K562 (cell line): ENCODE results near the gene COL4A2. TPM values are rescaled to one million over a fixed set of nuclear protein-coding genes. Genes with fewer than 3 reads are reported as not detected.
A peak's percentile ranks its signal among the peaks of the same experiment; 100 is the strongest.

ENCODE experiments used
- KAT8 ChIP-seq: fragments of 450-650 bp; IDR thresholded peaks from 2 replicates; pipeline ENCODE4 v1.6.1; 2016; ENCODE audit warnings: low read depth, mild to moderate bottlenecking
- MGA ChIP-seq: fragments of 450-650 bp; IDR thresholded peaks from 2 replicates; pipeline ENCODE4 v1.6.1; 2016; ENCODE audit warnings: mild to moderate bottlenecking, moderate library complexity
- MYBL2 ChIP-seq, 2 experiments: fragments of 450-650 bp in 1 of 2; sonication (generic) in 1 of 2; formaldehyde crosslinking in 1 of 2; IDR thresholded peaks; 2 replicates each; pipeline versions ENCODE4 v1.6.1 to v1.8.1; 2017 to 2022; ENCODE audit warnings: borderline replicate concordance in 1 of 2, inconsistent platforms in 1 of 2, low read depth in 1 of 2, mild to moderate bottlenecking in 1 of 2, missing genetic modification reagents in 1 of 2, moderate library complexity in 1 of 2
- POLR2A ChIP-seq: fragments of 450-650 bp; conservative IDR thresholded peaks from 2 replicates; pipeline ENCODE4 v1.6.1; 2016
- RREB1 ChIP-seq: fragments of 250-450 bp; sonication (Bioruptor Pico); IDR thresholded peaks from 2 replicates; pipeline ENCODE4 v1.4.0; 2020
- RUNX1 ChIP-seq: sonication (generic); IDR thresholded peaks from 2 replicates; pipeline ENCODE4 v1.6.1; 2016; ENCODE audit warnings: antibody characterized with exemption, low read depth
- ZNF277 ChIP-seq: fragments of 250-450 bp; sonication (Bioruptor Pico); IDR thresholded peaks from 2 replicates; pipeline ENCODE4 v1.8.0; 2022; ENCODE audit warnings: inconsistent platforms, mild to moderate bottlenecking, moderate library complexity, borderline replicate concordance
- polyA plus RNA-seq, 8 experiments: library from polyadenylated mRNA; depleted of rRNA in 4 of 8; stranded (reverse) in 5 of 8; unstranded in 3 of 8; fragments of >200 nt; fragmentation: Nextera tagmentation in 2 of 8; fragmentation: Illumina TruSeq in 1 of 8; extraction: Ambion mirVana in 2 of 8; extraction: Trizol in 1 of 8; gene quantifications; 2 replicates each; pipeline versions ENCODE4 v1.2.1 to v1.2.3, GENCODE V29; 2011 to 2014; ENCODE audit warnings: inconsistent platforms in 1 of 8, missing spikeins in 1 of 8
- total RNA-seq, 7 experiments: library from RNA; depleted of rRNA in 6 of 7; stranded (reverse); fragments of >200 nt in 6 of 7; fragmentation: Illumina TruSeq in 2 of 7; extraction: Trizol in 2 of 7; gene quantifications; 2 replicates each; pipeline versions ENCODE4 v1.2.1 to v1.2.3, GENCODE V29; 2011 to 2021; ENCODE audit warnings: low replicate concordance in 1 of 7

Gene COL4A2
- total and polyA plus RNA-seq, 9 of the 15 experiments (the other 6 are each of a cell fraction or from before 2014, with no cell fraction given) = 0.13 to 15.2 (median 8.1) TPM

- TF ChIP-seq MGA (no peak), KAT8 (no peak), RUNX1 (no peak), MYBL2 (IDR thresholded peaks at IDR 0.05; ENCODE audit: low read depth) (peak; percentile 79), MYBL2 (CRISPR knock-in tag; IDR thresholded peaks at IDR 0.05; ENCODE audit: borderline replicate concordance) (no peak), POLR2A (0 out of 2 replicates have a peak, but pooled peaks have one; percentile 25), ZNF277 (CRISPR knock-in tag) (no peak), RREB1 (no peak)
Measured at GRCh38 chr13:110503037-110503901, 196.2 kb downstream of the COL4A2 start (continued).
